ENCODE data around the gene MPHOSPH9.
A peak's percentile ranks its signal among the peaks of the same experiment; 100 is the strongest.

Gene MPHOSPH9, protein sequence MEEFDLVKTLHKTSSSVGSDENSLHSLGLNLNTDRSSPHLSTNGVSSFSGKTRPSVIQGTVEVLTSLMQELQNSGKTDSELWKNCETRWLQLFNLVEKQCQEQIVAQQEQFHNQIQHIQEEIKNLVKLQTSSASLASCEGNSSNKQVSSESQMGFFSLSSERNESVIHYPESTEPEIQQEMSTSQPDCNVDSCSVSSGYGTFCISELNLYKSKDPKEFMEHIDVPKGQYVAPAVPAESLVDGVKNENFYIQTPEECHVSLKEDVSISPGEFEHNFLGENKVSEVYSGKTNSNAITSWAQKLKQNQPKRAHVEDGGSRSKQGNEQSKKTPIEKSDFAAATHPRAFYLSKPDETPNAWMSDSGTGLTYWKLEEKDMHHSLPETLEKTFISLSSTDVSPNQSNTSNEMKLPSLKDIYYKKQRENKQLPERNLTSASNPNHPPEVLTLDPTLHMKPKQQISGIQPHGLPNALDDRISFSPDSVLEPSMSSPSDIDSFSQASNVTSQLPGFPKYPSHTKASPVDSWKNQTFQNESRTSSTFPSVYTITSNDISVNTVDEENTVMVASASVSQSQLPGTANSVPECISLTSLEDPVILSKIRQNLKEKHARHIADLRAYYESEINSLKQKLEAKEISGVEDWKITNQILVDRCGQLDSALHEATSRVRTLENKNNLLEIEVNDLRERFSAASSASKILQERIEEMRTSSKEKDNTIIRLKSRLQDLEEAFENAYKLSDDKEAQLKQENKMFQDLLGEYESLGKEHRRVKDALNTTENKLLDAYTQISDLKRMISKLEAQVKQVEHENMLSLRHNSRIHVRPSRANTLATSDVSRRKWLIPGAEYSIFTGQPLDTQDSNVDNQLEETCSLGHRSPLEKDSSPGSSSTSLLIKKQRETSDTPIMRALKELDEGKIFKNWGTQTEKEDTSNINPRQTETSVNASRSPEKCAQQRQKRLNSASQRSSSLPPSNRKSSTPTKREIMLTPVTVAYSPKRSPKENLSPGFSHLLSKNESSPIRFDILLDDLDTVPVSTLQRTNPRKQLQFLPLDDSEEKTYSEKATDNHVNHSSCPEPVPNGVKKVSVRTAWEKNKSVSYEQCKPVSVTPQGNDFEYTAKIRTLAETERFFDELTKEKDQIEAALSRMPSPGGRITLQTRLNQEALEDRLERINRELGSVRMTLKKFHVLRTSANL

GRCh38 chr12:123232807-123233504 is at the start of gene MPHOSPH9, which contains the start of gene MTRFR:
Gene MPHOSPH9 (minus strand): TSS chr12:123233141. CDS start chr12:123230364, 2,777 bp downstream.
Gene MTRFR (plus strand): TSS chr12:123233436. CDS start chr12:123253675, 20,239 bp downstream.
- peak; percentile 89 to 99 (median 96) for DNase-seq (ENCODE audit: low read depth in 3 of 3, low spot score in 1 of 3)

DNA sequence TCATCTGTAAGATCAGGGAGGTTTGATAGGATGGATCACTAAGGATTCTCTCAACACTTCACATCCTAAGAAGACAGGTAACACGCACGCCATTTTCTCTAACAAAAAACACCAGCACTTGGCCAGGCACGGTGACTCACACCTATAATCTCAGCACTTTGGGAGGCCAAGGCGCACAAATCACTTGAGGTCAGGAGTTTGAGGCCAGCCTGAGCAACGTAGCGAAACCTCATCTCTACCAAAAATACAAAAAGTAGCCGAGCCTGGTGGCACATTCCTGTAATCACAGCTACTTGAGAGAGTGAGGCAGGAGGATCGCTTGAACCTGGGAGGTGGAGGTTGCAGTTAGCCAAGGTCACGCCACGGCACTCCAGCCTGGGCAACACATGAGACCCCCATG is 49.2 kb upstream of the MPHOSPH9 start:
- DNase-seq (ENCODE audit: low read depth in 3 of 3, low spot score in 1 of 3), result no peak

DNA sequence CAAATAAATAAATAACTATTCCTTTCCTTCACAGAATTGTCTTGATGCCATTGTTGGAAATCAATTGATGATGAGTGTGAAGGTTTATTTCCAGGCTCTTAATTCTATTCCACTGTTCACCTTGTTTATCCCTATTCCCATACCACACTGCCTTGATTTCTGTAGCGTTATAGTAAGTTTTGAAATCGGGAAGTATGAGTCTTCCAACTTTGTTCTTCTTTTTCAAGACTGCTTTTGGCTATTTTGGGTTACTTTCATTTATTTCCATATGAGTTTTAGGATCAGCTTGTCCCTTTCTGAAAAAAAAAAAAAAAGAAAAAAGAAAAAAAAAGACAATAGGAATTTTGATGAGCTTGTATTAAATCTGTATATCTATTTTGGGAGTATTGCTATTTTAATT is 48.0 kb upstream of the MPHOSPH9 start:
- DNase-seq (ENCODE audit: low read depth in 3 of 3, low spot score in 1 of 3), result no peak

- DNase-seq (ENCODE audit: low read depth in 3 of 3, low spot score in 1 of 3), result no peak
Measured at GRCh38 chr12:123278101-123278627, 45.2 kb upstream of the MPHOSPH9 start.

GRCh38 chr12:123273166-123273565 is 40.2 kb upstream of the MPHOSPH9 start:
- DNase-seq (ENCODE audit: low read depth in 3 of 3, low spot score in 1 of 3), result no peak

- peak; percentile 27 to 67 (median 55) for DNase-seq (ENCODE audit: low read depth in 3 of 3, low spot score in 1 of 3)
Measured at GRCh38 chr12:123271001-123271668, 38.2 kb upstream of the MPHOSPH9 start.

DNA sequence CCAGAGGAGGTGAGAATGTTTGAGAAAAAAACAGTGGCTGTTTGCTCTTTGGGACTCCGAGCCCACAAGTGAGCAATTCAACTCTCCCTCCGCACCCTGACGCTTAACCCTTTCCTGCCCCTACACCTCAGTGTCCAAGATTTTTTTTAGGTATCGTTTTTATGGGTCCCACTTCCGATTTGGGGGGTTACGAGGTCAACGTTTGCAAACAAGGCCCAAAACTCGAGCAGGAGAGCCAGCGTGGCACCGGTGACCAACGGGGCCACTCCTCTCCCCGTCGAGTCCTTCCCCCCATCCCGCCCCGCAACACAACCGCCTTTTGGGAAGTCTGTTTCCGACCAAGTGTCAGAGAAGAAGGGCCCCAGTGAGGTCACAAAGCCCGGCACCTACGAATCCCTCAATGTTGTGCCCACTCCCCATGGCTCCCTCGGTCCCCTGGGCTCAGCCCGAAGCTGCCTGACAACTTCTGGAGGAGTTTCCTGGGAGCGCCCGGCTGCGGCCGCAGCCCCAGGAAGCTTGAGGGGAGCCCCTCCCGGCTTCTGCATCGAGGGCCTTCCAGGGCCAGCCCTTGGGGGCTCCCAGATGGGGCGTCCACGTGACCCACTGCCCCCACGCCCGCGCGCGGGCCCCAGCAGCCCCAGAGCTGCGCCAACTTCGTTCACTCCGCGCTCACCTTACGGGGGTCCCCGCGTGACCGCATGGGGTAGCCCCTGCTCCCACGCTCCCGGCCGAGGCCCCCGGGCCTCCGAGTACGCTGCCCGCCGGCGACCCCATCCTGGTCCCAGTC is 37.5 kb upstream of the MPHOSPH9 start:
- DNase-seq (ENCODE audit: low read depth in 3 of 3, low spot score in 1 of 3), result no peak

DNA sequence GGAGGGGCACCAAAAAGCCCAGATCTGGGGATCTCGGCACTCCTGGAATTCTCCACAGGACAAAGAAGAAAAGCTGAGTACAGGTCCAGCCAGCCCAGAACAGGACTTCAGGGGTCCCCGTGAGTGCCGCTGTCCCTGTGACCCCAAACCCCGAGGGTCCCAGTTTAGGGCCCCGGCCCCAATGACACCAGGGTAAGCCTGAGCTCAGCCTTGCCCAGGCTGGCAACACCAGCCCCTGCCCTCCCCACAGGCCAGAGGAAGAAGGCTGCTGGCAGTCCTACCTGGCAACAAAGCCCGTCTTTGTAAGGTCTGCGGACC is 36.9 kb upstream of the MPHOSPH9 start:
- no peak for DNase-seq (ENCODE audit: low read depth in 3 of 3, low spot score in 1 of 3)

GRCh38 chr12:123269395-123269892 is 36.5 kb upstream of the MPHOSPH9 start:
- DNase-seq (ENCODE audit: low read depth in 3 of 3, low spot score in 1 of 3), result no peak

GRCh38 chr12:123268850-123269249 is 35.9 kb upstream of the MPHOSPH9 start:
- no peak for DNase-seq (ENCODE audit: low read depth in 3 of 3, low spot score in 1 of 3)

DNA sequence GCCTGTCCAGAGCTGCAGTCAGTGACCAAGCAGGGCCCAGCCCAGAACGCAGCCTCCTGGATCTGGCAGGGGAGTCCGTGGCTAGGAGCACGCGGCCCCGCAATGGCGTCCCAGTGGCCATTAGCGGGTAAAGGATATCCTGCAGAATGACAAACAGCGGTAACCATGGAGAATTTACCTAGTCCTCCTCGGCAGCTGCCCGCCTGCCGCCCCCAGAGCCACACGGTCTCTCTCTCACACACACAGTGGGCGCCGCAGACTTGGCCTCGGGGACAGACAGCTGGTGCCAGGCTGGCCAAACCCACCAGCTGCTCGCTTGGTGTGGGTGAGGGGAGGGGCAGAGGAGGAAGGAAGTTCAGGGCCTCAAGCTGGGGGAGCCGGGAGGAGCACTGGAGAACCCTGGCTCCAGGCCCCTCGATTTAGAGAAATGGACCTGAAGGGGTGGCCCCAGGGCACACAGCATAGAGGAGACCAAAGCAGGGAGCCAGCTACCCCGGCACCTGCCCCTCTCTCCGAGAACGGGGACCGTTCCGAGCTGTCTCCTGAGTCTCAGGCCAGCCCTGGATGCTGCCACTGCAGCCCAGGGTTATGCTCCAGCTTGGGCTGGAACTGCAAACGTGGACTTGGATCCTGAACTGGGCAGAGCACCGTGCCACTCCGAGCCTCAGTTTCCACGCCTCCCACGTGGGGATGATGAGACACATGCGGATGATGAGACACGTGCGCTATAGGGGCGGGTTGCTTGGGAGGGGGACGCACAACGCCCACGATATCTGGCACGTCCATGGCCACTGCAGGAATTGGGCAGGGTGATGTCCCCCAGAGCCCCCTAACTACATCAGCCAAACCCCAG is 35.3 kb upstream of the MPHOSPH9 start:
- DNase-seq (ENCODE audit: low read depth in 3 of 3, low spot score in 1 of 3), result no peak

- no peak for DNase-seq (ENCODE audit: low read depth in 3 of 3, low spot score in 1 of 3)
Measured at GRCh38 chr12:123267335-123267920, 34.5 kb upstream of the MPHOSPH9 start.

DNA sequence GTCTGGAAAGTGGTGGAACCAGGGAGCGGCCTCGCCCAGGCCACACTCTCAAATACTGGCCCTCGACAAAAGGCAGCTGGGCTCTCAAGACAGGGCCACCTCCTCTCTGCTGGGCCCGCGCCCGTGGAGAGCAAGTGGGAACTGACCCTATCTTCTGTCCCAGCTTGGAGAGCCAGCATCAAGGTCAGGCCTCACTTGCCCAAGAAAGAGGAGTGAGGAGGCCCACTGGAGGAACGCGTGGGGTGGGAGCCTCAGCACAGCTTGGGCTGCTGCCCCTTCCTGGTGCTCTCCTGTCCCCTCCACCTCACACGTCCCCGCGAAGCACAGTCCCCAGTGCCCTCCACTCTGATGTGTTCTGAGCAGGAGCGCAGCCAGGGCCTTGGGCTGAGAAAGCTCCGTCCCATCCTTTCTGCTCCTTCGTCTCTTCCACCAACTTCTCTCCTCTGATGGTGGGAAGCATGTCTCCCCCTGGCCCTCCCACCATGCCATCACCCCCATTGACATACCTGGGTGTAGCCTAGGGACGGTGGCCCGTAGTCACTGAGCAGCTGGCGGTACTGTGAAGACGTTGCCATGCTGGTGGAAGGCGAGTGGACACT is 33.8 kb upstream of the MPHOSPH9 start:
- no peak for DNase-seq (ENCODE audit: low read depth in 3 of 3, low spot score in 1 of 3)

- no peak for DNase-seq (ENCODE audit: low read depth in 3 of 3, low spot score in 1 of 3)
Measured at GRCh38 chr12:123265851-123266678, 33.1 kb upstream of the MPHOSPH9 start.

GRCh38 chr12:123264642-123265041 is 31.7 kb upstream of the MPHOSPH9 start:
- no peak for DNase-seq (ENCODE audit: low read depth in 3 of 3, low spot score in 1 of 3)

DNA sequence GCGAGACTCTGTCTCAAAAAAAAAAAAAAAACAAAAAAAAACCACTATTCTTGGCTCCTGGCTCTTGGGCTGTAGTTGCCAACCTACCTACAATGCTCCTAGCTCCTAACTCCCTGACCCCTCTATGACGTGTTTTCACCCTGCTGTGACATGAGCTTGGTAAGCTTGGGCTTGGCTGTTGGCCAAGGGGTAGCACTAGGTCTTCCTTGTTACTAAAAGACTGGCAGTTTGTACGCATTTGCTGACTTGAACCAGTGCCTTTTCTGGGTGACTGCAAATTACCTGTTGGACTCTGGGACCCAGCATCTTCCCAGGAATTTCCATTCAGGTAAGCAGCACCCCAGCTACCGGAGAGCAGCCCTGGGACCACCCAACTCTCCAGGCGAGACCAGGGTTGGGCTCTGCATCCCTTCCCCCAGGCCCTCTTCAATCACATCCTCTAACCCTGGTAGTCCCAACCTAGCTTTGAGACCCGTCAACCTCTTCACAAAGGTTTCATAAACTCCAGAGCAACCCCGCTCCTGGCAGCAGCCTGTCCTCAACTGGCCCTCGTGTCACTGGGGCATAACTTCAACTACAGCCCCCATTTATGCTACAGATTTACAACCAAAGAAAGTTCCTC is 30.4 kb upstream of the MPHOSPH9 start:
- DNase-seq (ENCODE audit: low read depth in 3 of 3, low spot score in 1 of 3), result no peak
